ENCODE results near the gene LGALS9C. TPM values are rescaled to one million over a fixed set of nuclear protein-coding genes. Genes with fewer than 3 reads are reported as not detected.
"Not testable (repeated sequence)": the region's sequence is repeated elsewhere in the genome, so short reads cannot be mapped to it uniquely, and the experiment has no call there.

Gene LGALS9C
- 10 to 100 TPM; 15.0 to 23.7 (median 17.0) TPM for polyA plus RNA-seq

GRCh38 chr17:18476508-18477308 lies at the start of gene LGALS9C:
Gene LGALS9C (plus strand): TSS chr17:18476789. CDS start chr17:18476855, 66 bp downstream.
- not testable (repeated sequence) for H3K27me3 Mint-ChIP-seq (ENCODE audit: low read depth in 3 of 3); H3K36me3 Mint-ChIP-seq; H3K9me3 Mint-ChIP-seq
- H3K4me3 Mint-ChIP-seq, result peak within 1 kb of the TSS; percentile 79 to 94 (median 87)
- H3K27ac Mint-ChIP-seq, result peak within 1 kb of the TSS; percentile 63 to 96 (median 92)
- DNase-seq, result peak; percentile 52 to 79 (median 66)
- H3K4me1 Mint-ChIP-seq, result peaks cover 6 to 21% of the 10 kb centered on the region in 2 donors

DNA sequence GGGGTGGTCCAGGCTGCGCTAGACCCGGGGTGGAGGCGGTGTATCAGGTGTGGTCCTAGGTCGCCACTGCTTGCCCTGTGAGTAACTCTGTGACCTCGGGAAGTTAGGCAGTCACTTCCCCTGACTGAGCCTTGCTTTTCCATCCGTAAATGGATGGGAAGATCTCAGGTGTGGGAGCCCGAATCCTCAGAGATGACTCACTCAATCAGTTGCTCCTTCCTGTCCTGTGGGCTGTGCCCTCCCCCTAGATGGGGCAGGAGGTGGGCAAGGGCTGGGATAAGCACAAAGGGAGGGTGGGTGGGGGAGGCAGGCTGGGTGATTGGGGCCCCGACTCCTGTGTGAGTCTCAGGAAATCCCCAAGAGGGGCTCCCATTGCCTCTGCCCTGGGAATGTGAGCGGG lies 44.4 kb upstream of the LGALS9C start:
- H3K4me3 Mint-ChIP-seq; H3K27me3 Mint-ChIP-seq (ENCODE audit: low read depth in 3 of 3); H3K27ac Mint-ChIP-seq; DNase-seq; H3K9me3 Mint-ChIP-seq; H3K4me1 Mint-ChIP-seq; H3K36me3 Mint-ChIP-seq: not testable (repeated sequence)

DNA sequence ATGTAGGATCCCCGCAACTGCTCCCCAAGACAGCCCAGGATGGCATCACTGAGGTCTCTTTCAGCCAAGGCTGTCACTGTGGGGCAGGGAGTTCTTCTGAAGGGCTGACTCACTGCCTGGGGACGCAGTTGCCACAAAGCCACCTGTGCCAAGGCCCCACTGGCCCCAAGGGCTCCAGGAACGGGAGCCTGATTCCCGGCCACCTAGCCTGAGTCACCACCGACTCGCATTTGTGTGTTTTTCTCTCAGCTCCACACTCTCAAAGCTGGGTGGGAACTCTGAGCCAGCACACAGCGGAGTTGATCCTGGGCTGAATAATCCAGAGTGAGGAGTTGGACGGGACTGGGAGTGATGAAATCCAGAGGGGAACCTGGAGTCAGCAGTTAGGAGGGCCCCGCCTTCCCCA lies 37.1 kb upstream of the LGALS9C start:
- H3K27me3 Mint-ChIP-seq (ENCODE audit: low read depth in 3 of 3); DNase-seq; H3K4me1 Mint-ChIP-seq; H3K4me3 Mint-ChIP-seq; H3K9me3 Mint-ChIP-seq; H3K27ac Mint-ChIP-seq; H3K36me3 Mint-ChIP-seq: not testable (repeated sequence)

DNA sequence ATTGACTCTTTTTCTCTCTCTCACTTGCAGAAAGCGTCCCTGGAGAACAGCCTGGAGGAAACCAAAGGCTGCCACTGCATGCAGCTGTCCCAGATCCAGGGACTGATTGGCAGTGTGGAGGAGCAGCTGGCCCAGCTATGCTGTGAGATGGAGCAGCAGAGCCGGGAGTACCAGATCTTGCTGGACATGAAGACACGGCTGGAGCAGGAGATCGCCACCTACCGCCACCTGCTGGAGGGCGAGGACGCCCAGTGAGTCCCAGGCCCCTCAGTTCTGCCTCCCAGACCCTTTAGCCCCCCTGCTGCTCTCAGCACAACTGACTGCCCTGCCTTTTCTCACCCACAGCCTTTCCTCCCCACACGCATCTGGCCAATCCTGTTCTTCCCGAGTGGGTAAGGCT lies 34.5 kb upstream of the LGALS9C start:
- H3K4me1 Mint-ChIP-seq; H3K27ac Mint-ChIP-seq; H3K9me3 Mint-ChIP-seq; H3K27me3 Mint-ChIP-seq (ENCODE audit: low read depth in 3 of 3); H3K4me3 Mint-ChIP-seq; H3K36me3 Mint-ChIP-seq: not testable (repeated sequence)
- DNase-seq, result peak in 1 of 3 donors; percentile 57

- H3K9me3 Mint-ChIP-seq; DNase-seq; H3K4me1 Mint-ChIP-seq; H3K36me3 Mint-ChIP-seq; H3K27ac Mint-ChIP-seq; H3K4me3 Mint-ChIP-seq; H3K27me3 Mint-ChIP-seq (ENCODE audit: low read depth in 3 of 3): not testable (repeated sequence)
Measured at GRCh38 chr17:18442532-18442931, 34.1 kb upstream of the LGALS9C start.

- not testable (repeated sequence) for H3K9me3 Mint-ChIP-seq; H3K27ac Mint-ChIP-seq; H3K36me3 Mint-ChIP-seq; H3K4me1 Mint-ChIP-seq; H3K4me3 Mint-ChIP-seq; H3K27me3 Mint-ChIP-seq (ENCODE audit: low read depth in 3 of 3); DNase-seq
Measured at GRCh38 chr17:18447476-18448205, 28.9 kb upstream of the LGALS9C start.

GRCh38 chr17:18448311-18448710 lies 28.3 kb upstream of the LGALS9C start:
- H3K9me3 Mint-ChIP-seq; H3K4me1 Mint-ChIP-seq; H3K27me3 Mint-ChIP-seq (ENCODE audit: low read depth in 3 of 3); H3K36me3 Mint-ChIP-seq; H3K4me3 Mint-ChIP-seq; H3K27ac Mint-ChIP-seq; DNase-seq: not testable (repeated sequence)

DNA sequence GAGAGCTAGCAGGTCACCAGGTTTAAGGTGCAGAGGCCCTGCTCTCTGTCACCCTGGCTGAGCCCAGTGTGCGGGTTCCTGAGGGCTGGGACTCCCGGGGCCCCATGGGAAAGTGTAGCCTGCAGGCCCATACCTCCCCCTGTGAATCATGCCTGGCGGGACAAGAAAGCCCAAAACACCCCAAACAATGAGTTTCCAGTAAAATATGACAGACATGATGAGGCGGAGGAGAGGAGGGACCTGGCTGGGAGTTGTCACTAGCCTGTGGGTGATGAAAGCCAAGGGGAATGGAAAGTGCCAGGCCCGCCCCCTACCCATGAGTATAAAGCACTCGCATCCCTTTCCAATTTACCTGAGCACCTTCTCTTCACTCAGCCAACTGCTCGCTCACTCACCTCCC lies 26.8 kb upstream of the LGALS9C start:
- not testable (repeated sequence) for H3K36me3 Mint-ChIP-seq; H3K4me3 Mint-ChIP-seq; H3K27ac Mint-ChIP-seq; H3K9me3 Mint-ChIP-seq; H3K4me1 Mint-ChIP-seq; H3K27me3 Mint-ChIP-seq (ENCODE audit: low read depth in 3 of 3); DNase-seq

- not testable (repeated sequence) for H3K36me3 Mint-ChIP-seq; H3K27ac Mint-ChIP-seq; H3K9me3 Mint-ChIP-seq; H3K4me1 Mint-ChIP-seq; H3K4me3 Mint-ChIP-seq; H3K27me3 Mint-ChIP-seq (ENCODE audit: low read depth in 3 of 3); DNase-seq
Measured at GRCh38 chr17:18450998-18451397, 25.6 kb upstream of the LGALS9C start.

DNA sequence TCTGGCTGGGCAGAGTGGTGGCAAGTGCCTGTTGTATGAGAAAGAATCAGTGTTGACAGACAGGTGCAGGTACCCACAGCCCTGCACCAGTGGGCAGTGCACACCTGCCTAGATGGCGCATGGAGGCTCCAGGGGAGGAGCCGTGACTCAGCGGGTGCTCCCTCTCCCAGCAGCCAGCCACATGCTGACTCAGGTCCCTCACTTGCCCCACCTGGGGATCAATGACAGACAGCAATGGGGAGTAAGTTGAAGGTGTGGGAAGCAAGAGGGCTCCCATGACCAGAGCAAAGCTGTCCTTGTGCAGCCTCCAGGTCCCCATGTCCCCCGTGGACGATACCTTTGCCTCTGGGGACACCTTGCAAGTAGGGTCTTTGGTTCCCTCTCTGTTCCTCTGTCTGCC lies 24.6 kb upstream of the LGALS9C start:
- not testable (repeated sequence) for H3K9me3 Mint-ChIP-seq; H3K4me1 Mint-ChIP-seq; DNase-seq; H3K27ac Mint-ChIP-seq; H3K4me3 Mint-ChIP-seq; H3K36me3 Mint-ChIP-seq; H3K27me3 Mint-ChIP-seq (ENCODE audit: low read depth in 3 of 3)

DNA sequence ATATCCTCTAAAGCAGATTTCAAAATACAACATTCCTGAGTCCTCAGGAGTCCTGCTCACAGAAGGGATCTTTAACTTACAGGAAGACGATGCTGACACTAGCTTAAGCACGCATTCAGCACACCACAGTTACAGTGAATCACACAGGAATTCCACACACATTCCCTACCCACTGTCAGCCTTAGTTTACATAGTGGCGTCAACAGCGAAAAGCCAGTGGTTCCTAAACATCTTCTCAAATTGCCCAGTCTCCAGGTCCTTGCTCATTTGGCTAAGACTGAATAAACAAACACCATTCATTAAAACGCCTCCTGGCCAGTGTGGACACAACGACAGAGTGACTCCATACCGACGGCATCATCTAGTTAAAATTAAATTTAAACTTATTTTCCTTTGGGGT lies 17.6 kb upstream of the LGALS9C start:
- not testable (repeated sequence) for DNase-seq; H3K9me3 Mint-ChIP-seq; H3K27ac Mint-ChIP-seq; H3K27me3 Mint-ChIP-seq (ENCODE audit: low read depth in 3 of 3); H3K4me3 Mint-ChIP-seq; H3K36me3 Mint-ChIP-seq; H3K4me1 Mint-ChIP-seq

- H3K27me3 Mint-ChIP-seq (ENCODE audit: low read depth in 3 of 3); H3K36me3 Mint-ChIP-seq; H3K4me3 Mint-ChIP-seq; H3K9me3 Mint-ChIP-seq; H3K4me1 Mint-ChIP-seq; DNase-seq: not testable (repeated sequence)
- peak overlapping the region in 1 of 6 donors; percentile 20 for H3K27ac Mint-ChIP-seq
Measured at GRCh38 chr17:18463831-18464502, 12.6 kb upstream of the LGALS9C start.

DNA sequence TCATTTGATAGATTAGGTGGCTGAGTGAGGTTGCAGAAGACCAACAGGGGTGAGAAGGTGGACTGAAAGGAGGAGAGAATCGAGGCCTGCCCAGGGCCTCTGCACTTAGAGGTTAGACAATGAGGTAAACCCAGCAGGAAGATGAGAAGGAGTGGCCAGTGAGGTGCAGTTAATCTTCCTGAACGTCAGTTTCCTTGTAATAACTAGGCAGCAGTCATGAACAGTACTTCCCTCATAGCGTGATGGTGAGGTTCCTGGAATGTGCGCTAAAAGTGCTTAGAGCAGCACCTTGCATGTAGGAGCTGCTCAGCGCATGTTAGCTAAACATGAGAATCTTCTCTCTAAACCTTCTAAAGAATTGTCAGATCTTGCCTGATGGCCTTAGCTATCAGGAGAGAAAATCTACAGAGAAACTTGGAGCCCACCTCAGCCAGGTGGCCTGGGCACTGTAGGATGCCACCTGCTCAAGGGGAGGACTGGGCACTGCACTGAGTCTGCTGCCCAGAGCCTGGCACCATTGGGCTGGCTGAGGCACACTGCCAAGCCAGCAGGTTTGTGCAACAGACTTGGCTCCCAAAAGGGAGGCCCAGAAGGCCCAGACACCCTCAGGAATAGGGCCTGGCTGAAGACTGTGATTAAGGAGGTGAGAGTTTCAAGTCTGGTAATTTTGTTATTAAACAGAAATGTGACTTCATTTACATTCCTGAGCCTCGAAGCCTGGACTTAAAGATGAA lies 10.2 kb upstream of the LGALS9C start:
- not testable (repeated sequence) for H3K27me3 Mint-ChIP-seq (ENCODE audit: low read depth in 3 of 3); H3K4me1 Mint-ChIP-seq; H3K9me3 Mint-ChIP-seq; H3K4me3 Mint-ChIP-seq; DNase-seq; H3K36me3 Mint-ChIP-seq
- peak overlapping the region in 2 of 6 donors; percentile 19 to 27 for H3K27ac Mint-ChIP-seq

- H3K27ac Mint-ChIP-seq, result peak overlapping the region in 1 of 6 donors; percentile 79
- not testable (repeated sequence) for H3K4me3 Mint-ChIP-seq; DNase-seq; H3K9me3 Mint-ChIP-seq; H3K36me3 Mint-ChIP-seq; H3K27me3 Mint-ChIP-seq (ENCODE audit: low read depth in 3 of 3); H3K4me1 Mint-ChIP-seq
Measured at GRCh38 chr17:18467001-18467400, 9.6 kb upstream of the LGALS9C start.
